ENCODE measurements around the gene TPI1. TPM values are rescaled to one million over a fixed set of nuclear protein-coding genes. Genes with fewer than 3 reads are reported as not detected.

TPI1 gene
- total RNA-seq (643 and 676 TPM in 2 replicates), polyA plus RNA-seq (1,816 and 2,057 TPM in 2 replicates), polyA minus RNA-seq (1,234 and 1,344 TPM in 2 replicates), Bru-seq, nascent RNA (percentile 91 among the genes with signal in this experiment), BruChase-seq, experiment 1, labeled RNA remaining after a 6-hour chase (percentile 99 among the genes with signal in this experiment), BruChase-seq, experiment 2, labeled RNA remaining after a 2-hour chase (percentile 96 among the genes with signal in this experiment)
- polyA plus RNA-seq (2011; cell fraction: cytosol; rRNA removed) = 1,485 and 1,791 TPM in 2 replicates
- polyA plus RNA-seq (2011; cell fraction: nucleus; rRNA removed) = 885 and 1,074 TPM in 2 replicates
- polyA plus RNA-seq (2012) = 716 and 864 TPM in 2 replicates
- 498 TPM for polyA minus RNA-seq (2011; cell fraction: cytosol; rRNA and poly(A)+ RNA removed)
- polyA minus RNA-seq (2011; cell fraction: nucleus; rRNA and poly(A)+ RNA removed) = 180 and 242 TPM in 2 replicates
- long read RNA-seq, transcript TPI1-201 (7 exons, 1,763 nt) = major isoform, 3,790 of 3,941 reads
- long read RNA-seq, partial matches to known transcripts = 83 of 3,941 reads
- long read RNA-seq, other reads (novel, unspliced or antisense) = 64 of 3,941 reads

GRCh38 chr12:6867413-6868210, at the start of gene TPI1:
TPI1 (plus strand) TSS chr12:6867531; CDS start chr12:6867567, 36 bp downstream.
- intact Hi-C loops (cut with micrococcal nuclease) = loop anchor here (1.0 kb wide), 1 partner anchor 15 kb away; the partner anchor contains the start of gene USP5
- dilution Hi-C loops (cut with MboI; ENCODE audit: extremely low pct_ligation_motif_present, low sequenced_read_pairs) = no loop called here
- no peak for TF ChIP-seq EZH2 (IDR thresholded peaks at IDR 0.05; ENCODE audit: borderline replicate concordance, low read depth, low read length, severe bottlenecking)
- TF ChIP-seq POLR2A (IDR thresholded peaks at IDR 0.05; ENCODE audit: low read depth, low read length) = peak; percentile 98
- no peak for TF ChIP-seq MYC (IDR thresholded peaks at IDR 0.05; ENCODE audit: low read depth, low read length)
- TF ChIP-seq POLR2AphosphoS5 (IDR thresholded peaks at IDR 0.05; ENCODE audit: insufficient read depth, low read depth, low read length) = peak; percentile 99
- Histone ChIP-seq H3K27me3 (ENCODE audit: control insufficient read depth in 2 of 2, insufficient read depth in 2 of 2, low read length in 2 of 2) (no peaks in the 10 kb centered on the region), H4K20me1 (replicated peaks; ENCODE audit: control insufficient read depth, extremely low read depth, insufficient read depth, low read length) (no peaks in the 10 kb centered on the region), H2AFZ (ENCODE audit: low read depth, low read length) (peak within 1 kb of the TSS; percentile 68), H3K9ac (replicated peaks; ENCODE audit: extremely low read depth, insufficient read depth, low read length) (peak within 1 kb of the TSS; percentile 67), H3K9me3 (replicated peaks; ENCODE audit: control insufficient read depth, insufficient read depth, low read length) (no peaks in the 10 kb centered on the region), H3K79me2 (ENCODE audit: control insufficient read depth, insufficient read depth, low read length) (peaks cover 37% of the 10 kb centered on the region), H3K36me3 (ENCODE audit: control insufficient read depth in 2 of 2, extremely low read depth in 1 of 2, insufficient read depth in 2 of 2, low read length in 2 of 2) (peaks cover 2 to 33% of the 10 kb centered on the region in 2 experiments), H3K9me1 (replicated peaks; ENCODE audit: control insufficient read depth, extremely low read depth, insufficient read depth, low read length) (no peaks in the 10 kb centered on the region), H3K4me3 (replicated peaks in 1 of 3; ENCODE audit: insufficient read depth in 1 of 3, low read depth in 1 of 3, low read length in 3 of 3) (peak within 1 kb of the TSS; percentile 60 to 95 (median 75)), H3K4me2 (ENCODE audit: insufficient read depth, low read length) (peak within 1 kb of the TSS; percentile 75), H3K27ac (ENCODE audit: insufficient read depth, low read depth, low read length) (peak within 1 kb of the TSS; percentile 43), H3K4me1 (ENCODE audit: control insufficient read depth, extremely low read depth, insufficient read depth, low read length) (peaks cover 32% of the 10 kb centered on the region)
- BruUV-seq (replicated peaks) = no TSS peak
- FAIRE-seq (peak; percentile 86), DNase-seq (ENCODE audit: low read depth, low spot score) (peak; percentile 78)
- POLR2A ChIA-PET = interaction anchor here (0.6 to 2.4 kb wide), 17 partner anchors 15 to 794 kb away, joined by 3 to 48 read pairs (median 4); partner anchors contain the start of genes C12orf57, CDCA3, LRRC23 and MLF2
- CTCF ChIA-PET = interaction anchor here (0.8 to 3.9 kb wide), 8 partner anchors 15 to 241 kb away, joined by 3 to 43 read pairs (median 12); partner anchors contain the start of genes C1RL, CDCA3, MLF2 and USP5
